OCI-LY7 (cell line): Measurements from ENCODE around the gene ELMO2.

Experiments
- EZH2phosphoT487 ChIP-seq: fragments of 200-600 bp; sonication (generic); IDR thresholded peaks from 2 replicates; pipeline ENCODE4 v1.6.1; 2018; ENCODE audit warnings: low read depth, borderline replicate concordance, mild to moderate bottlenecking, mixed run types, antibody characterized with exemption, low read length, moderate library complexity, mixed read lengths
- TF ChIP-seq, protein P1 (sequence below): fragments of 200-600 bp; sonication (generic); conservative IDR thresholded peaks from 2 replicates; pipeline ENCODE4 v1.5.1; 2014; ENCODE audit warnings: mild to moderate bottlenecking, antibody characterized with exemption, low read length, moderate library complexity, mixed read lengths

DNA sequence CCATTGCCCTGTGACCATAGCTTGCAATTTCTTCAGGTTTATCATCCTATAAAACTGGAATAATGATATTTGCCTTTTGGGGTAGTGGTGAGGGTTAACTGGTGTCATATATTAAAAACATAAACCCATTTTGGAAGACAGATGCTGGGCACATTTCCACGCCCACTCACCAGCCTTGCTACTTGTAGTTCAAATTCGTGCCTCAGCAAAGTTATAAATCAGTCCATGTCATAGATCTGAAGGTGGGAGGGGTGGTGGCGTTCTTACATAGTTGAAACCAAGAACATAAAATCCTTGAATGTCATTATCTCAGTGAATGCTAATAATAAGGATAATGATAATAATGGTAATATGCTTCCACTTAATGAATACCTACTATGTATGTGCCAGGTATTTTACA, 9.4 kb upstream of the ELMO2 start:
- TF ChIP-seq, protein P1, sequence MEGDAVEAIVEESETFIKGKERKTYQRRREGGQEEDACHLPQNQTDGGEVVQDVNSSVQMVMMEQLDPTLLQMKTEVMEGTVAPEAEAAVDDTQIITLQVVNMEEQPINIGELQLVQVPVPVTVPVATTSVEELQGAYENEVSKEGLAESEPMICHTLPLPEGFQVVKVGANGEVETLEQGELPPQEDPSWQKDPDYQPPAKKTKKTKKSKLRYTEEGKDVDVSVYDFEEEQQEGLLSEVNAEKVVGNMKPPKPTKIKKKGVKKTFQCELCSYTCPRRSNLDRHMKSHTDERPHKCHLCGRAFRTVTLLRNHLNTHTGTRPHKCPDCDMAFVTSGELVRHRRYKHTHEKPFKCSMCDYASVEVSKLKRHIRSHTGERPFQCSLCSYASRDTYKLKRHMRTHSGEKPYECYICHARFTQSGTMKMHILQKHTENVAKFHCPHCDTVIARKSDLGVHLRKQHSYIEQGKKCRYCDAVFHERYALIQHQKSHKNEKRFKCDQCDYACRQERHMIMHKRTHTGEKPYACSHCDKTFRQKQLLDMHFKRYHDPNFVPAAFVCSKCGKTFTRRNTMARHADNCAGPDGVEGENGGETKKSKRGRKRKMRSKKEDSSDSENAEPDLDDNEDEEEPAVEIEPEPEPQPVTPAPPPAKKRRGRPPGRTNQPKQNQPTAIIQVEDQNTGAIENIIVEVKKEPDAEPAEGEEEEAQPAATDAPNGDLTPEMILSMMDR = no peak
- no peak for TF ChIP-seq EZH2phosphoT487
